RPMI7951 (cell line): ENCODE results near the gene DPCD. TPM values are rescaled to one million over a fixed set of nuclear protein-coding genes. Genes with fewer than 3 reads are reported as not detected.
"Not testable (repeated sequence)": the region's sequence is repeated elsewhere in the genome, so short reads cannot be mapped to it uniquely, and the experiment has no call there.

Source experiments
- DNase-seq: peaks from one replicate; pipeline ENCODE4 v3.0.0-alpha.2; 2012; ENCODE audit warnings: low read depth
- total RNA-seq: library from RNA; depleted of rRNA; stranded (reverse); fragments of >200 nt; shearing (Covaris generic); gene quantifications from 2 replicates; pipeline ENCODE4 v1.2.3, GENCODE V29; 2014

DPCD gene
- total RNA-seq, 1 experiment from 2014 or later, result 65.8 TPM

DNA sequence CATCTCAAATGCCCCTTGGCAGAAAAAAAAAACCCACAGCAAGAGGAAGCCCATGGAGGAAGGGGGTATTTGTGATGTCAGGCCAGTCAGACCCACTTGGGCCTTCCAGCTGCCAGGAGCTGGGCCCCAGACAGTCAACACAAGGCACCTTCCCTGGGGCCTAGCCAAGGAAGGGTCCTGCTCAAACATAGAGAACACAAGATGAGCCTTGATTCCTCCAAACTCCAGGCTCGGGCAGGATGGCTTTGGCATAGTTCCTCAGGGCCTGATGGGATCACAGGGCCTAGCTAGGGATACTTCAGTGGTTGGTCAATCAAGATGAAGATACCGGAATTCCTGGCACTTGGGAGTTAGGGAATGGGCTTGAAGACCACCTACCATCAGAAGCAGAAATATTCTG, 30.8 kb downstream of the DPCD start:
- DNase-seq, result no peak

DNA sequence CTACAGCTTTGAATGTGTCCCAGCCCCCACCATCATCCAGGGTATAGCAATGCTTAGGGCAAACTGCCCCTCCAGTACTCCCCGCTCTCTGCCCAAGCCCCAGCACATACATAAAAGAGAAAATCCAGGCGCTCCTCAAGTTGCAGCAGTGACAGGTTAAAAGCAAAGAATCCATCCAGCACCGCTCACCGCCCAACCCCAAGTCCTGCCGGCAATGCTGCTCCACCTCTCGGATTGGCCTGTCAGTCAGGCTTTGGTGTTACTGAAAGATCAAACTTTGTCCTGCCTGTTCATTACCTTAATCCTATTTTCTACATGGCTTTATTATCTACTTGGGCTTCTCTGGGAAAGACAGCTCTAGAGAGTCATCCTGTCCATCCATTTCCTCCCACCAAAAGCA, 31.9 kb downstream of the DPCD start:
- no peak for DNase-seq

DNA sequence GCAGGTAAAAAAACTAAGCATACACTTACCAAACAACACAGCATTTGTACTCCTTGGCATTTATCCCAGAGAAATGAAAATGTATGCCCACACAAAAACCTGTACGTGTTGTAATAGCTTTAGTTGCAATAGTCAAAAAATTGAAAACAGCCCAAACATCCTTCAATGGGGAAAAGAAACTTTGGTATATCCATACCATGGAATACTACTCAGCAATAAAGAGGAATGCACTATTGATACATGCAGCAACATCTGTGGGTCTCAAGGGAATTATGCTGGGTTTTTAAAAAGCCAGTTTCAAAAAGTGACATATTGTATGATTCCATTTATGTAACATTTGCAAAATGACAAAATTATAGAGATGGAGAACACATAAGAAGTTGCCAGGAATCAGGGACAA, 35.4 kb downstream of the DPCD start:
- DNase-seq, result no peak

DNA sequence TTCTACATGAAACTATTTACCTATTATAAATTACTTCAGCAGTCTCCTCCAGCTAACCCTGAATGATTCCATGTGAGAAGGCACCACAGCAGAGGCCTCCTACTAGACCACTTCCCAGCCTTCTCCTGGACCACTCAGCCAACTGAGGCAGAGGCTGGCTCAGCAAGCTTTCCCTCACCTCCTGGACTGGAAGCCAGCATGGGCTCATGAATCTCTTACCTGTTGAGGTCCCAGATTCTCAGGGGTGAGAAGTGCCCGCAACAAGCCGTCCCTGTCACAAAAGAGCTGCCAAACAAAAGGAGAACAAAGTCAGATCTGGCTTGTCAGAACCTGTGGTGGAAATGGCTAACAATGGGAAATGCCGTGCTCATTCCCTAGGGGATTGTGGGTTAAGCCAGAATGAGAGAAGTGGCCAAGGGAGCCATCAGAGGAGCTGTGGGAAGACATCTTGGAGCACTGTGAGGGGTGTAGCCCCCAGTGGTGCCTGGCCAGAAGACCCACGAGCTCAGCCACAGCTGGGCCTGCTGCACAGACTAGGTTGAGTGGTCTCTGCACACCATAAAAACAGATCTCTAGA, 36.5 kb downstream of the DPCD start:
- no peak for DNase-seq

DNA sequence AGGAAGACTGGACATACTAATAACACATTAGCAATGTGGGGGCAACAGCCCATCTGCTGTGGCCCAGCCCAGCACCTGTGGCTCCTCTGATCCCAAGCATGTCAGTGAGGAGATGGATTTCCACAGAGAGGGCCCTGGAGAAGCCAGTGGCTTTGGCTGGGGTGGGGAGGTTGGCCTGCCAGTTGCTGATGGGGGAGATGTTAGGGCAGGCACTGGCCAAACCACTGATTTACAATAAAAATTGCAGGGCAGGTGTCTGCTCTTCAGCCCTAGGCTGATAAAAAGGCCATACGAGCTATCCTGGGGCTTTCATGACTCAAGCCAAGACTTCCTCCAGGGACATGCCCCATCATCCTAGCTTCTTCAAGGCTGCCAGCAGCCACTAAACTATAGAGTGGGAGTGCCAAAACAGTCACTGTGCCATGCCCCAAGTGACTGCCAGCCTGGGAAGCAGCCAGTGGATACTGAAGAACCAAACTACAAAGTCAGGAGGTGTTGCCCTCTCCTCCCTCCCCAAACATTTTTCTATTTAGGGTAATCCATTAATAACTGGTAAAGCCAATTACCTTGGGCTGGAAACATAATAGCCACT, 37.8 kb downstream of the DPCD start:
- no peak for DNase-seq

DNA sequence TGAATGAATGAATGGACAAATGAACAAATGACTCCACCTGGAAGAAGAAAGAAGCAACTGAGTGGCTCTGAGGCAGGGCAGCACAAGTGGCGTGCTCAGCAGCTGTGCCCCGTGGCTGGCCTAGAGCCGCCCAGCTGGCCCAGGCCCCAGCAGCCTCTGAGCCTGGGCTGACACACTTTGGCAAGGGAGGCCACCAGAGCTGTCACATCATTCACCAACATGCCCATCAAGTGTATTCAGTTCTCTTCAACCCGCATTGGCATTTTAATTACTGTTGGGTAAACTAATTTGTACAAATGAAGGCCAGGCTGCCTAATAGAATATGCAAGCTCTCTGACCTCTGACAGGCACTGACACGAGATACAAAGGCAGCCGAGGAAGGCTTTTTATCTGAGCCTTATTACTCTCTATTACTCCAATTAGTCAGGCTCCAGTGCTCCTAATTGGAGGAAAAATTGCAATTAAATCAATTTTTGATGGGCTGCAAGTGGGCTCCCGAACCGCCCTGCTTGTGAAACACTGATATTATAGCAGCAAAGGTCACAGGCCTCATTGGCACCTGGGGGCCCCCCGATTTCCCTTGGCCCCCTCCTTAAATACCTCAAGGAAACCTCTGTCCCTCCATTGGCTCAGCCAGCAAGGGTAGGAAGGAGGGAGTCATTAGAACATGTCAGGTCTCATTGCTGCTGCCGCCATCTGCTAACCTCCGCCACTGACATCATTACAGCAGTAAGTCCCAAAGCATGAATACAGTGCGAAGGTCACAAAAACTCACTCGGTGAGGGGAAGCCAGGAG, 41.9 kb downstream of the DPCD start:
- no peak for DNase-seq

DNA sequence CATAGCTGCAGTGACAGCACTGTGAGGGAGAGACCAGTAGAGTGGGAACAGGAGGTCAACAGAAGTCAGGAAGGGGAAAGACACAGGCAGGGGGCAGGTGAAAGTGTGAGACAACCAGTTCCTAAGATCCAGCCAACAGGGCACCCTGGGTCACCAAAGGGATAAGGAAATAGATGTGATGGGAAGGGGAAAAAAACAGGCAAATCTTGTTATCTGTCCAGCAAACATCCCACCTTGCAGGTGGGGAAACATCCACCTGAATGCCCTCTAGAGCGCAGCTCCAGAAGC, 42.5 kb downstream of the DPCD start:
- no peak for DNase-seq

DNA sequence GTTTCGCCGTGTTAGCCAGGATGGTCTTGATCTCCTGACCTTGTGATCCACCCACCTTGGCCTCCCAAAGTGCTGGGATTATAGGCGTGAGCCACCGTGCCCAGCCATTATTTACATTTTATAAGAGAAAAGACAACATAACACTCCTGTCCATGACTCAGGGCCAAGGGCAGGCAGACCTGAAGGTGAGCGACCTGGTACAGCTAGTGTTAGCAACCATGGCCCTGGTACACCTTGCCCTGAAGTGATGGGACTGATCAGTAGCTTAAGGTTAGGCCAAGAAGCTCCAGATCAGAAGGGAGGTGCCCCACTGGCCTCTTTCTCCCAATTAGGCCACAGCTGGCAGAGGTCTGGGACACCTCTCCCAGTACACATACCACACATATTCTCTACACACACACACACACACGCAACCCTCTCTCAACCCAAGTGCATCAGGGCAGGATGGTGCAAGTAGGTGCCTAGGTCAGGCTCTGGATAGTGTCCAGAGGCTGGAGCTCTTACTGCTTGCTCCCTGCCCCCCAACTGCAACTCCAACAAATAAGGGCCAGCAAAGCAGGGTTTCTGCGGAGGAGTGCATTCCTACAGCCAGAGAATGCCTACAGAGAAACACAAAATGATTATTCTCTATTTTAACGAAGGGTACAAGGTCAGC, 43.8 kb downstream of the DPCD start:
- no peak for DNase-seq

DNA sequence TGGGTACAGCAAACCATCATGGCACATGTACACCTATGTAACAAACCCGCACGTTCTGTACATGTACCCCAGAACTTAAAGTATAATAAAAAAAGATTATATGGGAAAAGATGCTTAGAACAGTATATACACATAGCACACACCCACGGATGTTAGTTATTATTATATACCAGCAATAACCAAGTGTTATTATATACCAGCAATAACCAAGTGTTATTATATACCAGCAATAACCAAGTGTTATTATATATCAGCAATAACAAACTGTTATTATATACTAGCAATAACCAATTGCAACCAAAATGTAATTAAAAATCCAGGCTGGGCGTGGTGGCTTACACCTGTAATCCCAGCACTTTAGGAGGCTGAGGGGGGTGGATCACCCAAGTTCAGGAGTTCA, 45.4 kb downstream of the DPCD start:
- not testable (repeated sequence) for DNase-seq

DNA sequence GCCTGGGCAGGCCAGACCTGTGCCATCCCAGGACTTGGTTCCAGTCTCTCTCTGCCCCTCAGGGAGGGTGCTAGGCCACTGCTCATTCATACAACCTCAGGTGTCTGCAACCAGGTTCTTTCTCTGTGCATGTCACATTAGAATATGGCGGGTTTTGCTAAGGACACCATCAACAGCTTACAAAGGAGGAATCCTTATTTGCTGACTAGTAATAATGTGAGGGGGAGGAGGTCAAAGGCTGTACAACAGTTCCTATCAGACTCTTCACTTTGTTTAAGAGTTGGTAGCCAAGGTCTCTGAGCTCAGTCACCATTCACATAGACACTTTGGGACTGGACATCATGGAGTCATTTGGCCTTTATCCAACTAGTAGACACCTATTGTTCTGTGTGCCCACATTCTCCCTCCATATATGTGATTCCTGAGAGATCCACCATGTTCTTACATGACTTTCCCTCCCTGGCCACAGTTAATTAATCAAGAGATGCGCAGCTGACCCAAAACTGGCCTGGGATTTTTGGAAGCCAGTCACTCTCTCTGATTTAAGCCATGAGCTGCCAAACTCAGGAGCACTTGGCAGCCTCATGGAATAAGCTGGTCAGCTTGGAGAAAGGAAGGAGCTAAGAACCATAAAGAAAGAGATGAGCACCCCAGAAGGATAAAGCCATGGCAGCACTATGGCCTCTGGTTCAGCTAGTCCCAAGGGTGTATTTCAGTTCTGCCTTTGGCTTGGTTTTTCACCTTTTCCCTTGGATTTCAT, 51.2 kb downstream of the DPCD start:
- no peak for DNase-seq

DNA sequence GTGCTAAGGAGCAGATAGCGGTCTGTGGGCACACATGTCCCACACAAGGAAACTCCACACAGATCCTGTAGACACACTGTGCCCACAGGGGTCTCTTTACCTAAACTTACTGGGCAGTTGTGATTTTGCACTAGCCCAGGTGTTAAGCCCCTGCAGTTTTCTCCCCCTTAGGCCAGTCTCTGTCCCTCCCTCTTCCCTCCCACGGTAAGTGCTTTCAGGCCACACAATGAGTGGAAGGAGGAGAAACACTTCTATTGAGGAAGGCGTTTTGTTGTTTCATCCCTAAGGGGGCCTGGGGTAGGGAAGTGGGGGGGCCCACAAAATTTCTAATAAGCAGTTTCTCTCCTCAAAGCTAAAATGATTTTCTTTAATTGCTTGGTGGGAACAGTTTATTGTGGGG, 55.4 kb downstream of the DPCD start:
- no peak for DNase-seq

DNA sequence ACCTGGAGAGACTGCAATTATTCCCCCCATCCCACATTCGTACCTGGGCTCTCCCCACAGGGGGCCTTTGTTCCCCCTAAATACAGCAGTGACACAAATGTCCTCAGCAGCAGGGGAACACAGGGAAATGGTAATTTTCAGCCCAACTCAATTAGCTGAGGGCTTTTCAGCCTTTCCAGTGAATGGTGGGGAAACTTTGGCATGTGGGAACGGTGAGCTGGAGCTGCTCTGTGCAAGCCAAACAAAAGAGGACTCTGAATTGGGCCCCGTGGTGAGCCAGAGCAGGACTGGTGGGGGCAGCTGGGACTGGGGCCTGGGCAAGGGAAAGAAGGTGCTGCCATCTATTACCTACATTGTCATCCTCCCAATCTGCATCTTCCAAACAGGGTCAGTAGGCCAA, 55.9 kb downstream of the DPCD start:
- no peak for DNase-seq

DNA sequence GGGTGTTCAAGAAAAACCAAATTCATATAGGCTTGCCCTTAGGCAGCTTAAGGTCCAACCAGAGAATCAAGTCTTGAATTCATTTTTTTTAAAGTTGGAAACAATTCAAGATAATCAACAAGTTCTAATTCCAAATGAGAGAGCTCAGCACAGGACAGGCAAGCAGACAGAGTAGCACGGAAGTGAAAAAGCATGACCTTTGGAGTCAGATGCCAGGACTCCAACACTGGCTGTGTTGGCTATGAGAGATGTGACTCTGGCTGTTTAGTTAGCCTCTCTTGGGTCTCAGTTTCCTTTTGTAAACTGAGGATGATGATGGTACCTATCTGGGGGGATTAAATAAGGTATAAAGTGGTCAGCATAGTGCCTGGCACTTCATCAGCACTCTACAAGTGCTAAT, 57.5 kb downstream of the DPCD start:
- DNase-seq, result no peak

DNA sequence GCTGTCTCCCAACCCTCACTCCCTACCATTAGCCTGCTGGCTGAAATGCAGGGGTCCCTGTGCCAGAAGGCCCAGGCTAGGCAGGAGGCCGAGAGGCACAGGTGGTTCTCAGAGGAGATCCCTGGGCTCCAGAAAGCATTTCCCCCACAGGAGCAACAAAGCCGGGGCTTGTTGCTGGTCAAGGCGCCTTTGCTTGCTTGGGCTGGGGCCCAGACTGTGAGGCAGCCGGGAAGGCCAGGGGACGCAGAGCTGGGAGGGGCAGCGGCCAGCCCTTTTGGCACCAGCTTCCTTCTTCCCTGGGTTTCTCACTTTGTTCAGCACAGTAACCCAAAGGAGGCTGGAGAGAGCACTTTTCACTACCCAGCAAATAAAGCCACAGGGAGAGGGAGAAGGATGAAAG, 58.2 kb downstream of the DPCD start:
- DNase-seq, result no peak

DNA sequence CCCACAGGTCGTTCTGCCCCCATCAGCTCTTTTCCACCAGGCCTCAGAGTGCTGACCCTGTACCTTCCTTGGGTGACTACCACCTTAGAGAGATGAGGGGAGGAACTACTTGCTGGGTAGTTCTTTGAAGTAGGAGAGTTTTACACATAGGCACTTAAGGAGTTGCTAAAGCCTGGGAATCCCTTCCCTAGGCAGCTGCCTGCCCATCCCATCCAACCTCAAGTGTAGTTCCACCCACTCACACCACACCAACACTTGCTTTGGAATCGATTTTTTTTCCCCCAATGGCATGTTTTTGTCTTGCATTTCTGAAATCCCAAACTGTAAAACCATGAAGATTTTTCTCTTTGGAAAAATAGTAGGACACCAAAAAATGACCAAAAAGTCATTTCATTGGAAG, 59.1 kb downstream of the DPCD start:
- no peak for DNase-seq

DNA sequence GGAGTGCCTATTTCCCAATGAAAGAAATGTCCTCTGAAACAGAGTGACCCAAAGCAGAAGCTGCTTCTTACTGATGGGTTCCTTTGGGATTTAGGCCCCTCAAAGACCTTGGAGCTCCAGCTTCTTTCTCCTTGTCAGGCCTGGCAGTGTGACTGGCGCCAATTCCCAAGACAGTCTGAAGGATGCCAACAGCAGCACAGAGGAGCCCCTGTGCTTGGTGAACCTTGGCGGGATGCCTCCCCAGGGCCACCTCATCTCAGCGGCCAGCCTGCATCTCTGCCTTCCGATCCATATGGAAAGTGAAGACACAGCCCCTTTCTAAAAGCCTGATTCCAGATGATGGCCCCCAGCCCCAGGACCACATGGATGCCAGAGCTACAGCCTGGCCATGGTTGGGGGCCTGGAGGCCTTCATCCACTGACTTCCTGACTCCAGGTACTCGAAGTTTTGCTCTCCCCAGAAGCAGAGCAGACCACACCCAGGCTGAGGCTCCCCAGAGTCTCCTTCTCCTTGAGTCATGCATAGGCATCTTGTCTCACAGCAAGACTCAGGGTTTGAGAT, 61.5 kb downstream of the DPCD start:
- no peak for DNase-seq

DNA sequence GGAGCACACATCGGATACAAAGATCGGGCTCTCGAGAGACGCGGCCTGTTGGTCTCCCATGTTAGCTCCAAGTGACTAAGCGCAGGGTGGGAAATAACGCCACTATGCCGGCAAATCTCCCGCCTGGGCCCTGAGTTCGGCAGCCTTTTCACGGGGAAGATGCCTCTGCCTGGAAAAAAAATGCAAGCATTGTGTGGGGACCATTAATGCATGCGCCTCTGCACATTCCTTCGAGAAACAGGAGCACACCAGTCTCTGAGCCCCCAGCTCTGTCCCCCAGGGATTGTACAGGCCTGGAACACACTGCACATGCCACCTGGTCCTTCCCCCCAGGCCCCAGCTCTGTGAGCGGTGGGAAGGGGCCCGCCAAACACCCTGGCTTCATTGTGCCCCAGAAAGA, 62.7 kb downstream of the DPCD start:
- DNase-seq, result no peak

DNA sequence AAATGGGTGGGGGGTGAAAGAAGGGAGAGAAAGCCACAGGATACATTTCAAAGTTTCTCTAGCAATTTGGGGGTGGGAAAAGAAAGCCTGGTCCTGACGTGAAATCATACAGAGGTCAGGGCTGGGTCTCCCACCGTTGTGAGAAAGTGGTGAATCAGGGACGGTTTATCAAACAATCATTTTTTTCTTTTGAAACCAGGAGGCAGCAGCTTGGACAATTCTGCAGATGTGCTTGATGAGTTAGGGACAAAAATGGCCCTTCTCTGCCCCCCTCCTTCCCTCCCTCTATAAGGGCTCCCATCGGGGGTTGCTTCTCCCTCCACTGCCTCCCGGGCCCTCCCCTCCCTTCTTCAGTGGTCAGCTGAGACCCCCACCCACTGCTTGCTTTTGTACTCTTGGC, 63.2 kb downstream of the DPCD start:
- DNase-seq, result no peak

DNA sequence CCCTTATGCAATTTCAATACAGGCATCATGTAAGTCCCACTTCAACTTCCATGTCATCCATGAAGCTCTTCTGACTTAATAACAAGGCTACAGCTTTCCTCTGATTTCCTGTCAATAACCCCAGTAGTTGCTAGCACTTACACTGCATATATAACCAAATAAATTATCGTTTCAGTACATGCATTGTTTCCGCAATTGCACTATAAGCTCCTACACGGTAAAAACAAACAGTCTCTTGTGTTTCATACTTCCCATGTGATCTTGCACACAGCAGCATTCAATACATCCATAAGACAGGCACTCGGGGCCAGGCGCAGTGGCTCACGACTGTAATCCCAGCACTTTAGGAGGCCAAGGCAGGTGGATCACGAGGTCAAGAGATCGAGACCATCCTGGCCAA, 65.4 kb downstream of the DPCD start:
- DNase-seq, result no peak

DNA sequence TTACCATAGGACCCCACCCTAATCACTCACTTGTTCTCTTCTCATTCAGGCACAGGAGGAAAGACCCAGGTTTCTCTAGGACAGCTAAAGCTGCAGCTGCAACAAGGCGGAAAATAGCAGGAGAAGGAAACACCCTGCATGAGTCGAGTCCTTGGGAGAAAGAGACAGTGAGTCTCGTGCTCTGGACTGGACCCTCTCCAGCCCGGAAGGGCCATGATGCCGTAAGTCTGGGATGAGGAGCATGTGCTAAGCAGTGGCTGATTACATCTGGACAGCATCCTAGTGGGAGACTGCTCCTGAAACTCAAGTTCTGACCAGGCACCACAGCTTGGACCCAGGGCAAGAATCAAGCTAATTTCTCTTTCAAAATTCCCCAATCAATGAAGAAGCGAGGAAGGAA, 67.4 kb downstream of the DPCD start:
- DNase-seq, result no peak

DNA sequence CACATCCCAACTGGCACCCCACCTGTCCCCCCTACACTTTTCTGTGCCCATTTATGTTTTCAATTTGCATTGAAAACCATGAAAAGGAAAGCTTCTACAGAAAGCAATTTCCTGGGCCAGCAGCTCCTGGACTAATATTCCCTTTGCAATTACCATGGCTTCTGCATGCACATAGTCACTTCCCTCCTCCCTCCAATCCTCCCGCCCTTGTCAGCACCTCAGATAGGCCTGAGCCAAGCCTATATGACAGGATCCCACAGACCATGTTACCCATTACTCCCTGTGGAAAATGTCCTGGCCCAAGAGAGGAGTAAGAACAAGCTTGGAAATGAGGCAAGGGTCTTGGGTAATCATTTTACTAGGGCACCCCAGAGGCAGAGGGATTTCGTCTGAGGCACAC, 68.8 kb downstream of the DPCD start:
- DNase-seq, result no peak

DNA sequence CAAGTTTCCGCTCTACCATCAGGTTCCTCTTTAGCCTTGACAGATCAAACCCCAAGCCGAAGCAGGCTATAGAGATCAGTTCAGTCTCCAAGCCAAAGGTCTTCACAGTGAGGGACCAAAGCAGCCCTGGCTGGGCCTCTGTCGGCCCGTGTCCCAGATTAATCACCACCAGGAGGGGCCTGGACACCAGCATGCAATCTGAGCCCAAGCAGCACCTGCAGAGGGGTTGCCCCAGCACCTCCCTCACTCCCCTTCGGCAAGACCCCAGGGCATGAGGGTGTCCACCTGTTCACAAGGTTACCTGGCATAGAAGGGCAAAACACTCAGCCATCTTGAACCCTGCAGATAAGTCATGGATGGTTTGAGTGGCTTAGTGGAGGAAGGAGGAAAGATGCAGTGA, 70.9 kb downstream of the DPCD start:
- no peak for DNase-seq
